Lower leg skin (tissue), 4 donors: ENCODE data around the gene IFT74. TPM values are rescaled to one million over a fixed set of nuclear protein-coding genes. Genes with fewer than 3 reads are reported as not detected.

Experiments
- DNase-seq, 2 donors: peaks; one replicate each; pipeline ENCODE4 v3.0.0-alpha.2; 2019; ENCODE audit warnings: low spot score in 2 of 2
- H3K4me3 ChIP-seq: fragments of 200-600 bp; sonication (generic); 2 replicates; pipeline ENCODE4 v1.5.1; 2017; ENCODE audit warnings: mild to moderate bottlenecking, low read depth; ENCODE audit not compliant: poor library complexity, severe bottlenecking
- POLR2A ChIP-seq, 2 donors: fragments of 450-650 bp; IDR thresholded peaks; one replicate each; pipeline ENCODE4 v1.6.1; 2016 to 2017; ENCODE audit warnings: antibody characterized with exemption in 2 of 2, mild to moderate bottlenecking in 1 of 2, moderate library complexity in 1 of 2
- WGBS, 2 donors: methylation state at CpG; one replicate each; pipeline ENCODE4 v1.1.5; 2018; 5-methylcytosine and 5-hydroxymethylcytosine counted together
- intact Hi-C: fragments of 100-400 bp; cut with DNase I; formaldehyde crosslinking; loops from one replicate; pipeline ENCODE4 v1.15.0; 2023; ENCODE audit warnings: low total_unique reads
- total RNA-seq, 4 donors: library from RNA; depleted of rRNA; stranded (reverse); fragments of >200 nt; gene quantifications; one replicate each; pipeline ENCODE4 v1.1.0, GENCODE V29; 2016
- TF ChIP-seq, protein P1 (sequence below), 3 donors: fragments of 450-650 bp; IDR thresholded peaks; one replicate each; pipeline ENCODE4 v1.5.1; 2016; ENCODE audit warnings: antibody characterized with exemption in 3 of 3, mild to moderate bottlenecking in 3 of 3, moderate library complexity in 2 of 3

IFT74 gene
- total RNA-seq, 4 donors from 2014 or later: 7.6 to 13.9 (median 9.9) TPM

GRCh38 chr9:26935847-26936246, 20.4 kb upstream of the IFT74 start:
- TF ChIP-seq POLR2A (IDR thresholded peaks at IDR 0.05): no peak
- intact Hi-C loops: no loop called here
- no peak overlapping the region for H3K4me3 ChIP-seq
- no peak for DNase-seq

DNA sequence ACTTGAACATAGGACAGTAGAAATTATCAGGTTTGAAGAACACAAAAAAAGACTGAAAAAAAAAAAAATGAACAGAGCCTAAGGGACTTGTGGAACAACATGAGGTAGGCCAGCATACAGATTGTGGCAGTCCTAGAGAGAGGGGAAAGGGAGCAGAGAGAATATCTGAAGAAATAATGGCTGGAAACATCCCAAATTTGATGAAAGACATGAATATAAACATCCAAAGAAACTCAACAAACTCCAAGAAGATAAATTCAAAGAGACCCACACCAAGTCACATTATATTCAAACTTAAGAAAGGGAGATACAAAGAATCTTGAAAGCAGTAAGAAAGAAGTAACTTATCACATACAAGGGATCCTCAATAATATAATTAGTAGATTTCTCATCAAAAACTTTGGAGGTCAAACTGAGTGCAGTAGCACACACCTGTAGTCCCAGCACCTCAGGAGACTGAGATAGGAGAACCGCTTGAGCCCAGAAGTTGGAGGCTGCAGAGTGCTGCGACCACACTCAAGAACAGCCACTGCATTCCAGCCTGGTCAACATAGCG, 18.3 kb upstream of the IFT74 start:
- no peak for DNase-seq
- 95 to 96% methylated on average over 3 of the region's 3 CpGs for WGBS, 2 donors
- intact Hi-C loops: no loop called here

GRCh38 chr9:26939955-26940711, 16.1 kb upstream of the IFT74 start:
- no peak overlapping the region for H3K4me3 ChIP-seq
- intact Hi-C loops: loop anchor here (10.0 kb wide), 1 partner anchor 635 kb away; the partner anchor contains the start of gene C9orf72
- WGBS, 2 donors: 77 to 81% methylated on average over 3 of the region's 3 CpGs
- TF ChIP-seq, protein P1, sequence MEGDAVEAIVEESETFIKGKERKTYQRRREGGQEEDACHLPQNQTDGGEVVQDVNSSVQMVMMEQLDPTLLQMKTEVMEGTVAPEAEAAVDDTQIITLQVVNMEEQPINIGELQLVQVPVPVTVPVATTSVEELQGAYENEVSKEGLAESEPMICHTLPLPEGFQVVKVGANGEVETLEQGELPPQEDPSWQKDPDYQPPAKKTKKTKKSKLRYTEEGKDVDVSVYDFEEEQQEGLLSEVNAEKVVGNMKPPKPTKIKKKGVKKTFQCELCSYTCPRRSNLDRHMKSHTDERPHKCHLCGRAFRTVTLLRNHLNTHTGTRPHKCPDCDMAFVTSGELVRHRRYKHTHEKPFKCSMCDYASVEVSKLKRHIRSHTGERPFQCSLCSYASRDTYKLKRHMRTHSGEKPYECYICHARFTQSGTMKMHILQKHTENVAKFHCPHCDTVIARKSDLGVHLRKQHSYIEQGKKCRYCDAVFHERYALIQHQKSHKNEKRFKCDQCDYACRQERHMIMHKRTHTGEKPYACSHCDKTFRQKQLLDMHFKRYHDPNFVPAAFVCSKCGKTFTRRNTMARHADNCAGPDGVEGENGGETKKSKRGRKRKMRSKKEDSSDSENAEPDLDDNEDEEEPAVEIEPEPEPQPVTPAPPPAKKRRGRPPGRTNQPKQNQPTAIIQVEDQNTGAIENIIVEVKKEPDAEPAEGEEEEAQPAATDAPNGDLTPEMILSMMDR (IDR thresholded peaks at IDR 0.05): no peak
- TF ChIP-seq POLR2A (IDR thresholded peaks at IDR 0.05): no peak
- DNase-seq: no peak

More for the DNA sequence above, 18.3 kb upstream of the IFT74 start:
- TF ChIP-seq POLR2A (IDR thresholded peaks at IDR 0.05): no peak
- TF ChIP-seq, protein P1 (IDR thresholded peaks at IDR 0.05): no peak
- no peak overlapping the region for H3K4me3 ChIP-seq

DNA sequence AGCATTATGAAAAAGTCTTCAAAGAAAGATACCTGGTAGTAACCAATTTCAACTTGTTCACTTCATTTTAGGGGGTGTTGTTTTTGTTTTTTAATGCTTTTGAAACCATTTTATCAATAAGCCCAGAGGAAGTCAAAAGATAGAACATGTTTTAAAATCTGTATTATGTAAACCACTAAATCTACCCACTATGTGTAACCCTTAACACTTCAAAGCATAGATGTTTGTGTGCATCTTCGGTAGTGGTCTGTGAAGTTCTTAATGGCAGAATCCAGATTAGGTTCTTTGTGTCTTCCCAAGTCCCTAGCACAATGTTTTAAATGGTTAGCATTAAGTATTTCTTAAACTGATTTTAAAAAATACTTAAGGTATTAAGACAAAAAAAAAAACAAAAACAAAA, 15.4 kb upstream of the IFT74 start:
- TF ChIP-seq POLR2A (IDR thresholded peaks at IDR 0.05): no peak
- TF ChIP-seq, protein P1 (IDR thresholded peaks at IDR 0.05): no peak
- intact Hi-C loops: loop anchor here (10.0 kb wide), 1 partner anchor 634 kb away; the partner anchor contains the start of gene C9orf72
- no peak for DNase-seq
- H3K4me3 ChIP-seq: no peak overlapping the region
- WGBS, 2 donors: 91 to 100% methylated on average over 1 of the region's 1 CpG

GRCh38 chr9:26945591-26945990, 10.6 kb upstream of the IFT74 start:
- TF ChIP-seq, protein P1 (IDR thresholded peaks at IDR 0.05): no peak
- TF ChIP-seq POLR2A (IDR thresholded peaks at IDR 0.05): no peak
- WGBS, 2 donors: 29 to 31% methylated on average over 2 of the region's 2 CpGs
- no peak for DNase-seq
- no peak overlapping the region for H3K4me3 ChIP-seq
- intact Hi-C loops: loop anchor here (10.0 kb wide), 1 partner anchor 629 kb away; the partner anchor contains the start of gene C9orf72
